Measurements from ENCODE around the gene PTPRK. TPM values are rescaled to one million over a fixed set of nuclear protein-coding genes. Genes with fewer than 3 reads are reported as not detected.

The PTPRK gene
- 105 and 166 TPM in 2 replicates for total RNA-seq

DNA sequence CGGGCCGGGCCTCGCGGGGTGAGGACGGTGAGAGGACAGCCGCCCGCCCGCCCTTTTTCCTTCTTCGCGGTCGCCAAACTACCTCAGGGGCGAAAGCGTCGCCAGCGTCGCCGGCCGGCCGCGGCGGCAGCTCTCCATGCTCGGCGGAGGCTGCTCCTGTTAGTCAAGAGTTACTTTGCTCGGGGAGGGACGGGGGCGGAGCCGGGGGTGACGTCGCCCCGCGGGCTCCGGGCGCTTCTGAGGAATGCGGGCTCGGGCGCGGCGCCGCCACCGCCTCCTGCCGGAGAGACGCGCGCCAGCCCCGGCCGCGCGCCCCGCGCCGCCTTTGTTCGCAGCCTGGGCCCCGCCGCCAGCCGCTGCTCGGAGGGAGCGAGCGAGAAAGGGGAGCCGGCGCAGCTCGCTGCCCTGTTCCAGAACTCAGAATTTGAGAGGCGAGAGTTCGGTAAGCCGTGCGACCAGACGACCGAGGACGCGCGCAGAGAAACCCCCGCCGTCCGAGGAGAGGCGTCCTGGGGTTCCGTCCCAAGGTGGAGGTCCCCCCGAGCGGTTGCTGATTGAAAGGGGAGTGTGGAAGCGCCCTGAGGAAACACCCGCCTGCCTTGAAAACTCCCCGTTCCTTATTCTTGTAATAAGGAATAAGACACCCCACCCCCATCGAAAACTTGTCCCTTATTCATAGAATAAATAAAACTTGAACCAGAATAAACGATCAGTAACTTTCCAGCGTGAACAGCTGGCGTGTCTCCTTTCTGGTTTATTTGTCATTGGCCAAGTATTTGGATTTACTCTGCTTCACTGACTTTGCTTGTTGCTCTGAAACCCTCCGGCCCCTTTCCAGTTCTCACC is at the start of gene PTPRK:
PTPRK (minus strand) TSS at position 164 of the 846 bp plus-strand sequence. CDS start 241 bp downstream, outside the sequence.

All from placental pericyte (primary cell).